Stromal cell of bone marrow (primary cell): ENCODE data around the gene RPS23.
A peak's percentile ranks its signal among the peaks of the same experiment; 100 is the strongest.

Experiments used
- DNase-seq: peaks from one replicate; pipeline ENCODE4 v3.0.0-alpha.2; 2012; ENCODE audit warnings: low read depth

Gene RPS23

GRCh38 chr5:82277987-82278710 is at the start of gene RPS23:
TSS of gene RPS23 (minus strand) at chr5:82278354. CDS start at chr5:82278323, 31 bp downstream.
- peak; percentile 85 for DNase-seq

DNA sequence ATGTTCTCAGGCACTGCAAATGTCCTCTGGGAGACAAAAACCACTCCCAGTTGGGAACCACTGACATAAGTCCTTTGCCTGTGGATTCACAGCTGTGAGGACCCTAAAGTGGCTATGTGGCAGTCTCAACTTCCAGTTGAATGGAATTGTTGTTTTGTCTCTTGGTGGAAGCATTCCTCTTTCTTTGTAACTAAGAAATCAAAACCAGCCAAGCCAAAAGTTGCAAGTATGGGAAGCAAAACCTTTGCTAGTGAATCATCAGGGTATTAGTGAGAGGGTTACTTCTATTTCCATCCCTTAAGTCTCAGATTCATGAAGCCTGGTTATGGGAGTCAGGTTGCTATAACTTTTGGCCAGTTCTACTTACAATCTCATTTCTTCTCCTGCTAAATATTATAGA is 49.8 kb upstream of the RPS23 start:
- peak; percentile 41 for DNase-seq

- DNase-seq, result no peak
Observed at GRCh38 chr5:82325996-82326395, 47.8 kb upstream of the RPS23 start.

- DNase-seq, result no peak
Observed at GRCh38 chr5:82325155-82325554, 47.0 kb upstream of the RPS23 start.

GRCh38 chr5:82320966-82321365 is 42.8 kb upstream of the RPS23 start:
- DNase-seq, result no peak

GRCh38 chr5:82319651-82320376 is 41.7 kb upstream of the RPS23 start:
- DNase-seq, result no peak

DNA sequence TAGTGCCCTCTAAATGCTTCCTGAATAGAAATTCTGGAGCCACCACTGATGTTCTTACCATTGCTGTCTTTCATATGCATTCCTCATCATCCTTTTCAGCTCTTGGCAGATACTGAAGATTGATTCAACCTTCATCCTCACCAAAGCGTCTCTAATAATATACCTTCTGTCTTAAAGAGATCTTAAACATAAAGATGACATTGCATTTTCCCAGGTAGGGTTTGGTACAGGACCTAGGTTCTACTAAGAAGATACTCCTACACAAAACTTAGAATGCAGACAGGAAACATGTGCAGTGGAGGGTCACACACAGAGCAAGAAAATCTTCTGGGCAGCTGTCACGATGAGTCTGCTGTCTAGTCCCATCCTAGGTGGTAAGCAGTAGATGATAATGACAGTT is 41.0 kb upstream of the RPS23 start:
- DNase-seq, result no peak

- no peak for DNase-seq
Observed at GRCh38 chr5:82314964-82315758, 37.0 kb upstream of the RPS23 start.

DNA sequence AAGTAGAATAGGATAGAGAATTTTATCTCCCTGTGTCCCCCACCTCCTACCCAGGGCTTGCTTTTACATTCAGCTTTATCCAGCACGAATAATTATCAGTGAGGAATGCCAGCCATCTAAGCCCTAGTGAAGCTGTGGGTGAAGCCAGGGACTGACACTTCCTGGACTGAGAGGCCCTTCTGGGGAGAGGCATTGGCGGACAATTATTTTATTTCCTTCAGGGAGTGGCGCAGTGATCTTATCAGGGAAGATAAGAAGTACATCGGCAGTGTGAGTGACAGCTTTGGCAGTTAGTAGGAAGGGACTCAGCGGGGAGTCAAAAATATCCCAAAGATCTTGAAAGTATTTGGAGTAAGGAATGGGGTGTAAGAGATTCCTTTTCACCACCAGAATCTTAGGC is 34.9 kb upstream of the RPS23 start:
- DNase-seq, result no peak

DNA sequence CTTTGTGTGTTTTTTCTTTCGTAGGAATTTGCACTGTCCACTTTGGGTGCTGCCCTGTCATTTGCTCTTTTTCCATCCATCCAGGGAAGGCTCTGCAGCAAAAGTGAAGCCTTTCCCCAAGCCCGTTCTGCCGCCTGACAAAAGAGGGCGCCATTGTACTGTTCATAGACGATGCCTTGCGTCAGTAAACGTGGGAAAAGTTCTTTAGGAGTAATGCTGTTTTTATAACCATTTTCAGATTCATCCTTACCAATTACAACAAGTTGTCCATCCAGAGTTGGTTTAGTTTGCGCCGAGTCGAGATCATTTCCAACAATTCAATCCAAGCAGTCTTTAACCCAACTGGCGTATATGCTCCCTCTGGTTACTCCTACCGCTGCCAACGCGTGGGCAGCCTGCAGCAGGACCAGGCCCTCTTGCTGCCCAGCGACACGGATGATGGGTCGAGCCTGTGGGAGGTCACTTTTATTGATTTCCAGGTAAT is 34.3 kb upstream of the RPS23 start:
- peak; percentile 73 for DNase-seq

DNA sequence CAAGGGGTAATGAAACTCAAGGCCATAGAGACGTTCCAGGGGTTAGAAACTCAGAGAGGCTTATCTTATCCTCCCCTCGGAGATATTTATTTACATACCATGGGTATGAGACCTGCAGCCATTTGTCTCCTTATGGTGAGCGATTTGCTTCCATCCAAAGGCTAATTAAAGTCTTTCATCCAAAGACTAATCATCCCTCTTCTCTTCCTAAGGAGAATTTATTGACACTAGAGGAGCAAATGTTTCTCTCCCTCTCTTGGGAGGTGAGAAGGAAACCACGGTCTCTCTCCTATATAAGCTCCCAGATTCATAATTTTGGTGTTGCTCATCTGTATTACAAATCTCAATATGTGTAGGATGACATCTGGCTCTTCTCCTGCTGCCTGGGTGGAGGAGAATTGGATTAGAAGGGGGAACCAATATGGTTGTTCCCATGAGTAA is 31.0 kb upstream of the RPS23 start:
- no peak for DNase-seq

DNA sequence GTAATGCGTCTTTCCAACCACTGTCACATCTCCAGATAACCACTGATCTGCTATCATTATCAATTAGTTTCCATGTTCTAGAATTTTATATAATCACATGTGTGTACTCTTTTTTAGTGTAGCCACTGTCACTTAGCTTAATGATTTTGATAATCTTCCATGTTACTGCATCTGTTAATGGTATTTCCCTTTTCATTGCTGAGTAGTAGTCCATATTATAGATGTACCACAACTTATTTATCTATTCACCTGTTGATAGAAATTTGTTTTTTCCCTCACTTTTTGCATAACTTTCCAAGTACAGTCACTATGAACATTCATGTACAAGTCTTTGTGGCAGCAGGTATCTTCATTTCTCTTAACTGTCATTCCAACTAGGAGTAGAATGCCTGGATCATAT is 30.3 kb upstream of the RPS23 start:
- no peak for DNase-seq

- no peak for DNase-seq
Observed at GRCh38 chr5:82307451-82307850, 29.3 kb upstream of the RPS23 start.

DNA sequence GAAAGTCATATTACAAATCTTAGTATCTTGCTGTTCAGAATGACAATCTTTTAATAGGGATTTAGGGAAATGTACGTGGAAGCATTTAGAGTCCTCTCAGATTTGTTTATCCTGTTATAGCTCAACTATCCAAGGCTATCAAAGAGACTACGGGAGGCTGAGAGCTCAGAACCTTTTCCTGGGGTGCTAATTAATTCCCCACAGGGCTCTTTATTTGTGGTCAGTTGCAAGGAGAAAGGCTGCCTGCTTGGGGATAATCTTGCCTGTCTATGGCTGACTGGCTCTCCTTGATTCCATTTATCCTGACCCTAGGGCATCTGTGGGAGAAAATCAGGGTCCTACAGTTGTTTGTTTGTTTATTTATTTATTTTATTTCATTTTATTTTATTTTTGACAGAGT is 28.0 kb upstream of the RPS23 start:
- DNase-seq, result no peak

DNA sequence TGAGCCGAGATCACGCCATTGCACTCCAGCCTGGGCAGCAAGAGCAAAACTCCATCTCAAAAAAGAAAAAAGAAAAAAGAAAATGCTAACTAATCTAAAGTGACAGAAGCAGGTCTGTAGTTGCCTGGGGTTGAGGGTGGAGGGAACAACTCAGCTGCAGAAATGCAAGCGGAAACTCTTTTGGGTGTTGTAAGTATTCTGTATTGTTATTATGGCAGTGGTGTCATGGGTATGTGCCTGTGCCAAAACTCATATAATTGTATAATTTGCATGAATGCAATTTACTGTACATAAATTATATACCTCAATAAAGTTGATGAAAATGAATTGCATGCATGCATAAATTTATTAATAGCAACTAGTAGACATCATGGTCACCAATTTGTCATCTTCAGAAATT is 23.0 kb upstream of the RPS23 start:
- no peak for DNase-seq

GRCh38 chr5:82298668-82299067 is 20.5 kb upstream of the RPS23 start:
- DNase-seq, result no peak

DNA sequence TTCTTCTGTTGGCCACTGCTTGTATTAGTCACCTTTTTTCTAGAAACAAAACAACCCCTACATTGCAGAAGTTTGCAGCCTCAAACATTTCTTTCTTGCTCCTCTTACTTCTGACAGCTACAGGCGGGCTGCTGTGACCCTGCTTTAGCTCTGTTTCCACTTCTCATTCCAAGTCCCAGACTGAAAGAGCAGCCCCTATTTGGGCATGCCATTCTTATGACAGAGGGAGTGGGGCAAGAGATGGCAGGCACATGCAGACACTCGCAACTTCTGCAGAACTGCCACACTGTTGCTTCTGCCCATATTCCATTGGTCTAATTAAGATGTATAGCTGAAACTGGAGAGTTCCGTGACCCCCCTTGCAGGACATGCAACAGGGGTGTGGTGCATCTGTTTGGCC is 19.6 kb upstream of the RPS23 start:
- no peak for DNase-seq

- DNase-seq, result no peak
Observed at GRCh38 chr5:82296929-82297328, 18.8 kb upstream of the RPS23 start.

DNA sequence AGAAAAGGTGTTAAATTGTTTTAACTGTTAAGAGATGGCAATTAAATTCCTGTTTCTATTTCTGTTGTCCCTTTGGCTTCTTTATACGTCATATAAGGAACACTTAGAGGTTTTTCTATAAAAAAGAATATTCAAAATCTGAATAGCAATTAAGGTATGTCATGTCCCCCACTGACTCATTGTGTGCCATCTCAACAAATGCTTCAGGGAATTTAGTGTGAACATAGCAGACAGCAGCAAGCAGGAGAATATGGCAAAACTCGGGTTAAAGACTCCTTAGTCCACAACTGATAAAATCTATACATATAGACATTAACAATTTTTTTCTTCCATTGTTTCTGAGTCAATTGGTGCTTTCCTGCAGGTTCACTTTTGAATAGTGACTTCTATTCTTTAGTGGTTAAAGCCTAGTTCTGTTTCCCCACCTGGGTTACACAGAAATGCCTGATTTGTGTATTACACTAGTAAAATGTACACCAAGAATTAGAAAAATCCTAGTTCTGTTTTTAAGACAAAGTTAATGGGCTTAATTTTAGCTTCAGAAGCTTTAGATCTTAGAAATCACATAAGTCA is 17.9 kb upstream of the RPS23 start:
- DNase-seq, result no peak

DNA sequence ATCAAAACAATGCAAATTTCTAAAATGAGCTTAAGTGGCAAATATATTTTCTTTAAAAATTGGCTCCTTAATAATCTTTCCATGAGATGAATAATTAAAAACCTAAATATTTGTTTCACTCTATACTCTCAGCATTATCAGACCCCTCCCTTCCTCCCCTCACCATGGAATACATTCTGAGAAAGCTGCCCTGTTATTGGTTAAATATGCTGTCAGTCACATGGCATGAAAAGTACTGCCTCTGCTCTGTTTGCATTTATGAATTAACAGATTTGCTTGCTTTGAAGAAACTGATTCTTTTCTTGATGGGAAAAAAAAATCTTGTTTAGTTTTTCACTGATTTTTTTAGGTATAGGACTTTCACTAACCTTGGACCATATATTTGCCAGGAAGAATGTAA is 17.0 kb upstream of the RPS23 start:
- no peak for DNase-seq

GRCh38 chr5:82291420-82291819 is 13.3 kb upstream of the RPS23 start:
- DNase-seq, result no peak

DNA sequence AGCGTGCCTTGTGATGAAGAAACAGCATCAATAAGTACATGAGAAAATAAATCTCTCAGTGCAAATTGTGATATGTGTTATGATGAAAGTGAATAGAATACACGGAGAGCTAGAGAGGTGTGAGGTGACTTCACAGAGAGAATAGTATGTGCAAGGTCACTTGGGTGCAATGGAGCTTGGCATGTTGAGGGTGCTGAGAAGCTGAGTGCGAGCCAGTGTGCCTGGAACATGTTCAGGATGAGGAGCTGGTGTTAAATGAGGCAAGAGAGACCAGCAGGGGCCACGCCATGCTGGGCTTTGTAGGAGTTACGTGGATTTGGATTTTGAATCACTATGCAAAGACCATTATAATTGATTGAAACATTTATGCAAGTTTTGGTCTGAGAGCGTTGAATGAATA is 12.8 kb upstream of the RPS23 start:
- no peak for DNase-seq
